ENCODE data around the gene HSD17B10.
A peak's percentile ranks its signal among the peaks of the same experiment; 100 is the strongest.
"Not testable (repeated sequence)": the region's sequence is repeated elsewhere in the genome, so short reads cannot be mapped to it uniquely, and the experiment has no call there.

HSD17B10 gene

DNA sequence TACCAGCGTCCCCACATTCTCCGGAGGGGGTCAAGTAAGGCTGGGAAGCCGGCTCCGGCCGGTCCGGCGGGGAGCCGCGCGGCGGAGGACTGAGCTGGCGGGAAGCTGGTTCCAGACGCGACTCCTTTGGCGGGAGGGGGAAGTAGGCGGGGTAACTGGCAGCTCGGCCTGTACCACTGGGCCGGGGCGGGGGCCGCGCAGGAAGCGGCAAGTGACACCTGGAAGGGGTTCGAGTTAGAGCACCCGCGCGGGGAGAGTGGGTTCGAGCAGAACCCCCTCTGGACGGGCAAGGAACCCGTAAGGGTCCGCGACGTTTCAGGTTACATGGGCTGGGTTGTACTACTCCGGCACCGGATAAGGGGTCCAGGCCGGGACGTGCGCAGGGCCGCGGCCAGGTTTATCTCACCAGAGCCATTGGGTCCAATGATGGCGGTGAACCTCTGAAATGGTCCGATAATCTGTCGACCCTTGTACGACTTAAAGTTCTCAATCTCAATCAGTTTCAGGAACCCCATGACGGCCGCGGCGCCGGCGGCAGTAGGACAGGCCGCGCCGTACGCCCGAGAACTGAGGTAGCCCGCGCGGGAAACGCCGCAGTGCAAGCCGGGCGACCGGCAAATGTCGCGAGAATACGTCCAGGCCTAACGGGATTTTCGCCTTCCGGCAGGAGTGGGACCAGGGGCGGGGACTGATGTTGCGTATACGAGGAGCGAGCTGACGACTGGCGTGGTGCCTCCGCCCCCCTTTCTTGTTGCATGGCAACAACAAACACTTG lies 11.9 kb downstream of the HSD17B10 start, which contains the start of gene SMC1A:
Gene SMC1A, minus strand, starts transcription at position 569 of the 775 bp plus-strand sequence. Its CDS starts 54 bp downstream, at position 515.
- Histone ChIP-seq H2AFZ (ENCODE audit: low read depth, low read length) (no peak within 1 kb of the TSS), H3K27me3 (ENCODE audit: insufficient read depth, low read length) (no peaks in the 10 kb centered on the region), H3K4me1 (ENCODE audit: insufficient read depth, low read length) (peaks cover 11% of the 10 kb centered on the region), H3K36me3 (ENCODE audit: insufficient read depth, low read length) (no peaks in the 10 kb centered on the region), H3K4me3 (ENCODE audit: low read length) (peak within 1 kb of the TSS; percentile 73), H3K9me3 (ENCODE audit: low read length) (no peaks in the 10 kb centered on the region)

DNA sequence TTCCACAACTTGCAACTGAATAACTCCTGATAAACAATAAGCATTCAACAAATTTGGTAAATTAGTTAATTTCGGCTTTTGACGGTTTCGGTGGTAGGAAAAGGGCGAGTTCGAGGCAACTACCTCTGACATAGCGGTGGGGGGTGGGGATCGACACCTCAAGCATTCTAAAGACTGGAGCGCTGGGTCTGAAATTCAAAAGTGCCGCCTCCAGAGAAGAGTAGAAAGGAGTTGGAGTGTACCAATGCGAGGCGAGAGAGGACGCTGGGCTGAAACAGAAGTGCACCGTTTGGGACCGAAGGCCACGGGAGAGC lies 12.4 kb downstream of the HSD17B10 start:
- Histone ChIP-seq H3K4me3 (ENCODE audit: low read length) (peak overlapping the region; percentile 73), H3K36me3 (ENCODE audit: insufficient read depth, low read length) (no peaks in the 10 kb centered on the region), H2AFZ (ENCODE audit: low read depth, low read length) (no peak overlapping the region), H3K9me3 (ENCODE audit: low read length) (no peaks in the 10 kb centered on the region), H3K4me1 (ENCODE audit: insufficient read depth, low read length) (peaks cover 11% of the 10 kb centered on the region), H3K27me3 (ENCODE audit: insufficient read depth, low read length) (no peaks in the 10 kb centered on the region)

DNA sequence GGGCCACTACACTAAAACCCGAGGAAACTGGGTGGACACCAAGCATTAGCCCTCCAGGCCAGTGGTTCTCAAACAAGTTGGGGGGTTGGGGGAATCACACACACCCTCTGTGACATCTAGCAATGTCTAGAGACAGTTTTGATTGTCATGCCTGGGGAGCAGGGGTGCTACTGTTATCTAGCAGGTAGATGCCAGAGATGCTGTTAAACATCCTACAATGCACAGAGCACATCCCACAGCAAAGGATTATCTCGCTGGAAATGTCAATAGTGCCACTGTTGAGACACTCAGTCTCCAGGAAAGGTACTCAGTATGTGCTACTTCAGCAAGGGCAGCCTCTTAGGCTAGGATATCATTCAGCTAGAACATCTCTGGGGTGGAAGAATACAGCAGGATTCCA lies 13.0 kb downstream of the HSD17B10 start:
- H3K9me3 ChIP-seq (ENCODE audit: low read length): no peaks in the 10 kb centered on the region
- peaks cover 11% of the 10 kb centered on the region for H3K4me1 ChIP-seq (ENCODE audit: insufficient read depth, low read length)
- no peaks in the 10 kb centered on the region for H3K36me3 ChIP-seq (ENCODE audit: insufficient read depth, low read length)
- no peaks in the 10 kb centered on the region for H3K27me3 ChIP-seq (ENCODE audit: insufficient read depth, low read length)
- H3K4me3 ChIP-seq (ENCODE audit: low read length): peak overlapping the region; percentile 73
- H2AFZ ChIP-seq (ENCODE audit: low read depth, low read length): no peak overlapping the region

DNA sequence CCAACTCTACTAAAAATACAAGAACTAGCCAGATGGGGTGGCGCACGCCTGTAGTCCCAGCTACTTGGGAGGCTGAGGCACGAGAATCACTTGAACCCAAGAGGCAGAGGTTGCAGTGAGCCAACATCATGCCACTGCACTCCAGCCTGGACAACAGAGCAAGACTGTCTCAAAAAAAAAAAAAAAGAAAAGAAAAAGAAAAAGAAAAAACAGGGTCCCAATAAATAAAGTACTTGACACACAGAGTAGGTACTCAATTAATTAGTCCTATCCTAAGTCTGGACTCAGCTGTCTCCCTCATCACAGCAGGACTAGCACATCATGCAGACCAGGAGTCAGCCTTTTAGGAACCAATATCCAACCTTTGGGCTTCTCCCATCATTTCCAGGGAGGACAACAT lies 13.8 kb downstream of the HSD17B10 start:
- not testable (repeated sequence) for H3K27me3 ChIP-seq (ENCODE audit: insufficient read depth, low read length); H3K4me3 ChIP-seq (ENCODE audit: low read length); H2AFZ ChIP-seq (ENCODE audit: low read depth, low read length); H3K36me3 ChIP-seq (ENCODE audit: insufficient read depth, low read length); H3K9me3 ChIP-seq (ENCODE audit: low read length)
- peaks cover 11% of the 10 kb centered on the region for H3K4me1 ChIP-seq (ENCODE audit: insufficient read depth, low read length)

DNA sequence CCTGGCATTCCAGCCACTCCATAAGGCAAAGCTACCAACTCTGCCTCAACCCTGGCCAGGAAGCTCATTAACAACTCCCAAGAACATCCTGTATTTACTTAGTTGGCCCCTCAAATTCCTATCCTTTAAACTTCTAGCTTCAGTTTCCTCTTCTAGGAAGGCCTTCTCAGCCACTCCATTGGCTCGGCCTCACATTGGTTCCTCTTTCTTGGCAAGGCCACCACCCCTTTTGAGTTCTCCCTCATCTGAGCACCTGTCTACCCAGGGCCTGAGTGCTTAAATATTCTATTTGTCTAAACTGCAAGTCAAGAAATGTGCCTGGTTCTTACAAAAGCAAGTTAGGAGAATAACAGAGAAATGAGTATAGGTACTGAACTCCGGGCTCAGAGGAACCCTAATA lies 21.7 kb downstream of the HSD17B10 start:
- Histone ChIP-seq H3K9me3 (ENCODE audit: low read length) (no peaks in the 10 kb centered on the region), H3K36me3 (ENCODE audit: insufficient read depth, low read length) (peaks cover 60% of the 10 kb centered on the region), H3K27me3 (ENCODE audit: insufficient read depth, low read length) (no peaks in the 10 kb centered on the region), H3K4me1 (ENCODE audit: insufficient read depth, low read length) (no peaks in the 10 kb centered on the region), H3K4me3 (ENCODE audit: low read length) (no peak overlapping the region), H2AFZ (ENCODE audit: low read depth, low read length) (no peak overlapping the region)

DNA sequence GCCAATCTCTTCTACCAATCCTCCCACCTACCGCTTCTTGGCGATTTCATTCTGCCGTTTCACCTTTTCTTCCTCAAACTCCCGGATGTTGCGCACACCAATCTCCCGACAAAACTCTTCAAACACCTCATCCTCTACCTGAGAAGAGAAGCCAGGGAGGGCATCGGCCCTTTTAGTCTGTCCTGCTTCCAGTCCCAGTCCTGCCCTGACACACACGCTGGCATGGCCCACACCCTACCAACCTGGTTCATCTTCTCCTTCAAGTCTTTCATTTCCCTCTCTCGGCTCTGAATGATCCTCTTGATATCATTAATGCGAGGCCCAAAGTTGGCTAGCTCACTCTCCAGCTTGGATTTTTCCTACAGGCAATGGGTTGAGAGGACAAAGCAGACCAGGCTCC lies 30.6 kb downstream of the HSD17B10 start:
- no peaks in the 10 kb centered on the region for H3K27me3 ChIP-seq (ENCODE audit: insufficient read depth, low read length)
- H2AFZ ChIP-seq (ENCODE audit: low read depth, low read length): no peak overlapping the region
- peaks cover 11% of the 10 kb centered on the region for H3K4me1 ChIP-seq (ENCODE audit: insufficient read depth, low read length)
- H3K9me3 ChIP-seq (ENCODE audit: low read length): no peaks in the 10 kb centered on the region
- peaks cover 56% of the 10 kb centered on the region for H3K36me3 ChIP-seq (ENCODE audit: insufficient read depth, low read length)
- no peak overlapping the region for H3K4me3 ChIP-seq (ENCODE audit: low read length)

DNA sequence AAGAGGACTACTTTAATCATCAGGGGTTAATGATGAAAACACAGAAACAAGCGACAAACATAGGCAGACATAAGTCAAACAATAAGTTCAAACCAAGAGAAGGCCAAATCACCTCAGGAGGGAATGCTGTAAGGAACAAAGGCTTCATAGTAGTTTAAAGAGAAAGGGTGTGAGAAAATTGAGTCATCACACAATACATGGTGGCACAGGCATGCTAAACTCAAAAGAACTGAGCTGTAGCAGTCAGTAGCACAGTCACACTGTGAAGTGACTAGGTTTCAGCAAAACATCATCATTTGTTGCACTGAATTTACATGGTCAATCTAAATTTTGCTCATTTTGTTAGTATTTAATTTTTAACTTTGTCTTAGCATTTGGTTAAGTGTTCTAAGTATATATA lies 36.0 kb downstream of the HSD17B10 start:
- H3K4me3 ChIP-seq (ENCODE audit: low read length): no peak overlapping the region
- H3K36me3 ChIP-seq (ENCODE audit: insufficient read depth, low read length): peaks cover 29% of the 10 kb centered on the region
- no peak overlapping the region for H2AFZ ChIP-seq (ENCODE audit: low read depth, low read length)
- H3K9me3 ChIP-seq (ENCODE audit: low read length): no peaks in the 10 kb centered on the region
- no peaks in the 10 kb centered on the region for H3K27me3 ChIP-seq (ENCODE audit: insufficient read depth, low read length)
- peaks cover 11% of the 10 kb centered on the region for H3K4me1 ChIP-seq (ENCODE audit: insufficient read depth, low read length)

DNA sequence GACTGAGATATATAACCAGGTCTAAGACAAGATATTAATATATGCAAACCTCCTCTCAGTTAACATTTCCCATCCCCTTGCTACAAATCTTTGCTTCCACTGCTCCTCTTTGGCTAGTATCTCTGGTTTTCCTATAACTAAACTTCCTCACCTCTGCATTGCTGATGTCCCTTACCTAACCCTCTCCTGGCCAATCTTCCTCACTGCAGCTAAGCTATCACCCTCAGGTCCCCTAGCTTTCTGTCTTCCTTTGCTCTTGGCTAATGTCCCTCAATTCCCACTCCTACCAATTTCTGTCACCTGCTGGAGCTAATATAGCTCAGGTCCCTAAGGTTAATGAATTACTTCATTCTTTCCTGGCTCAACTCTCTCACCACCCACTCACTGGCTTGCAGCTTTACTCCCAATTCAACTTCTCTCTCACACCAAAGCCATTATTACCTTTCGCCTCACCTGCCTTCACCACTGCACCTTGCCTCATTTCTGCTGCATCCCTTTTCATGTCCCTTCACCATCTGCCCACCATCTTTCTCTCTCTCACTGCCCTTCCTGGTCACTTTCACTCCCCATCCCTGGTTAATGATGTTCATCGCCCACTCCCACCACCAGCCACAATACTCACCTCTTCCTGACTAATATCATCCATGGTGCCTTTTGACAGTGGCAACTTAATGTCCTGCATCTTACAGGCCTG lies 38.4 kb downstream of the HSD17B10 start:
- Histone ChIP-seq H2AFZ (ENCODE audit: low read depth, low read length) (no peak overlapping the region), H3K27me3 (ENCODE audit: insufficient read depth, low read length) (no peaks in the 10 kb centered on the region), H3K9me3 (ENCODE audit: low read length) (no peaks in the 10 kb centered on the region), H3K4me1 (ENCODE audit: insufficient read depth, low read length) (no peaks in the 10 kb centered on the region), H3K36me3 (ENCODE audit: insufficient read depth, low read length) (peaks cover 27% of the 10 kb centered on the region), H3K4me3 (ENCODE audit: low read length) (no peak overlapping the region)

DNA sequence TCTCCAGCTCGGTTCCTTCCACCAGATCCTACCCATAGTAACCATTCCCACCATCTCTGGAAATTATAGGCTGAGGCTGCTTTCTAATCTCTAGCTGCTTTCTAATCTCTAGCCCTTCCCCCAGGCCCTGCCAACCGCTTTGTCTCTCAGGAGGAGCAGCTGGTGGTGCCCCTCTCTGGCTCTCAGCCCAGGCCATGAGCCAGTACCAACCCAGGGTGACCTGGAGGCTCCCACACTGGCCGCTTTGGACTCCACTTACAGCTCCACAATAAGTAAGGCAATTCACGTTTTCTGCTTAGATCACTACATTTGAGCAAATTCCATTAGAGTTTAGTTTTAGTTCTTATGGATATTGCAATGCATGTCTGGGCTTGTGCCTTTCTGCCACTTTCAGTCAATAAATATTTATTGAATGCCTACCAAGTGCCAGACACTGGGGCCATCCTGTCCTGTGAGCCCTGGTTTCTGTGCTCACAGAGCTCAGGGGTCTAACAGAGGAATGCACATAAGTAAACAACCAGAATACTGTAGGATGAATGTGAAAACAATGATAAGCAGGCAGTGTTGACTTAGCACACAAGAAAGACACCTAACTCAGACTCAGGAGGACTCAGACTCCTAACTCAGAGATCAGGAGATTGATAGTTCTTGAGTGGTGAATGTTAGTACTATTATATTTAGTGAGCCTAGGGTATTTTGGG lies 50.6 kb downstream of the HSD17B10 start:
- no peaks in the 10 kb centered on the region for H3K9me3 ChIP-seq (ENCODE audit: low read length)
- H3K36me3 ChIP-seq (ENCODE audit: insufficient read depth, low read length): peaks cover 47% of the 10 kb centered on the region
- H3K4me3 ChIP-seq (ENCODE audit: low read length): no peak overlapping the region
- H3K27me3 ChIP-seq (ENCODE audit: insufficient read depth, low read length): peaks cover 3% of the 10 kb centered on the region
- H2AFZ ChIP-seq (ENCODE audit: low read depth, low read length): no peak overlapping the region
- no peaks in the 10 kb centered on the region for H3K4me1 ChIP-seq (ENCODE audit: insufficient read depth, low read length)

All from neuron (in vitro differentiated cells).